Measurements from ENCODE around the gene OTUB1. TPM values are rescaled to one million over a fixed set of nuclear protein-coding genes. Genes with fewer than 3 reads are reported as not detected.

OTUB1 gene
- total and polyA plus RNA-seq, 9 of the 15 experiments (the other 6 are each of a cell fraction or from before 2014, with no cell fraction given) = 29.5 to 134 (median 66.1) TPM

DNA sequence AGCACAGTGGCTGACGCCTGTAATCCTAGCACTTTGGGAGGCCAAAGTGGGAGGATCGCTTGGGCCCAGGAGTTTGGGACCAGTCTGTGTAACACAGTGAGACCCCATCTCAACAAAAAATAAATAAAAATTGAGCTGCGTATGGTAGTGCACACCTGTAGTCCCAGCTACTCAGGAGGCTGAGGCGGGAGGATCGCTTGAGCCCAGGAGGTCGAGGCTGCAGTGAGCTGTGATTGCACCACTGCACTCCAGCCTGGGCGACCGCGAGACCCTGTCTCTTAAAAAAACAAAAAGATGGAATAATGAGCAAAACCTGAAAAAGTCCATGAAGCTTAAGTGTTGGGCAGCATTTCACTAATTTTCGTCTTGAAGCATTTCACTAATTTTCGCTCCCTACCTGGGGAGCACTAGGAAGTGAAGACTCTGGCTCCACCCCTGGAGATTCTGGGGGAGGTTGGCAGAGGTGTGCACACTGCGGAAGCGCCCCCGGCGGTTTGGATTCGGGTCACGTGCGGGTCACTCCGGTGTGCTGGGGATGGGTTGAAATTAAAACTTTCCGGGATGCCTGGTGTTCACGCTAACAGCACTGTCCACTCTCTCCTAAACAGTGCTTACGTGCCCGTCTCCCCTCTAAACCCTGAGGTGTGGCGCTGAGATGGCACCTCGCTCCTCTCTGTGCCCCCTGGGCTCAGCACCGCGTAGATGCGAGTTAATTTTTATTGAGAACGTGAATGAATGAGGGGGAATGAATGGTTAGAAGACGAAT, 48.3 kb upstream of the OTUB1 start (continued):
- TF ChIP-seq UBTF (IDR thresholded peaks at IDR 0.05; ENCODE audit: borderline replicate concordance in 1 of 2, low read depth in 2 of 2, low read length in 2 of 2) (no peak), NFE2 (IDR thresholded peaks at IDR 0.05; ENCODE audit: low read depth) (no peak), MYC (IDR thresholded peaks at IDR 0.05; ENCODE audit: low read depth, low read length) (peak; percentile 18; the same call in 1 of the 2 replicates), MYC (CRISPR knock-in tag; IDR thresholded peaks at IDR 0.05; ENCODE audit: borderline replicate concordance, low read depth) (no peak), SMARCE1 (IDR thresholded peaks at IDR 0.05) (peak; percentile 37; the same call in 1 of the 2 replicates), BHLHE40 (IDR thresholded peaks at IDR 0.05; ENCODE audit: low read length) (peak; percentile 87), DIDO1 (tag; IDR thresholded peaks at IDR 0.05; ENCODE audit: low read depth) (peak; percentile 41; the same call in 1 of the 2 replicates), GABPA (tag; conservative IDR thresholded peaks at IDR 0.05; ENCODE audit: low read depth) (peak; percentile 48; the same call in 1 of the 2 replicates), HDAC8 (tag; IDR thresholded peaks at IDR 0.05) (no peak), ZNF232 (CRISPR knock-in tag; IDR thresholded peaks at IDR 0.05) (no peak), HMG20B (CRISPR knock-in tag; IDR thresholded peaks at IDR 0.05) (no peak), ETV1 (tag; conservative IDR thresholded peaks at IDR 0.05; ENCODE audit: low read depth) (peak; percentile 34; the same call in 1 of the 2 replicates)
- TF ChIP-seq, protein P1, sequence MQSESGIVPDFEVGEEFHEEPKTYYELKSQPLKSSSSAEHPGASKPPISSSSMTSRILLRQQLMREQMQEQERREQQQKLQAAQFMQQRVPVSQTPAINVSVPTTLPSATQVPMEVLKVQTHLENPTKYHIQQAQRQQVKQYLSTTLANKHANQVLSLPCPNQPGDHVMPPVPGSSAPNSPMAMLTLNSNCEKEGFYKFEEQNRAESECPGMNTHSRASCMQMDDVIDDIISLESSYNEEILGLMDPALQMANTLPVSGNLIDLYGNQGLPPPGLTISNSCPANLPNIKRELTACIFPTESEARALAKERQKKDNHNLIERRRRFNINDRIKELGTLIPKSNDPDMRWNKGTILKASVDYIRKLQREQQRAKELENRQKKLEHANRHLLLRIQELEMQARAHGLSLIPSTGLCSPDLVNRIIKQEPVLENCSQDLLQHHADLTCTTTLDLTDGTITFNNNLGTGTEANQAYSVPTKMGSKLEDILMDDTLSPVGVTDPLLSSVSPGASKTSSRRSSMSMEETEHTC (IDR thresholded peaks at IDR 0.05) = no peak
- TF ChIP-seq, protein P2, sequence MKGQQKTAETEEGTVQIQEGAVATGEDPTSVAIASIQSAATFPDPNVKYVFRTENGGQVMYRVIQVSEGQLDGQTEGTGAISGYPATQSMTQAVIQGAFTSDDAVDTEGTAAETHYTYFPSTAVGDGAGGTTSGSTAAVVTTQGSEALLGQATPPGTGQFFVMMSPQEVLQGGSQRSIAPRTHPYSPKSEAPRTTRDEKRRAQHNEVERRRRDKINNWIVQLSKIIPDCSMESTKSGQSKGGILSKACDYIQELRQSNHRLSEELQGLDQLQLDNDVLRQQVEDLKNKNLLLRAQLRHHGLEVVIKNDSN (CRISPR knock-in tag; IDR thresholded peaks at IDR 0.05) = peak; percentile 83
- TF ChIP-seq, protein P3, sequence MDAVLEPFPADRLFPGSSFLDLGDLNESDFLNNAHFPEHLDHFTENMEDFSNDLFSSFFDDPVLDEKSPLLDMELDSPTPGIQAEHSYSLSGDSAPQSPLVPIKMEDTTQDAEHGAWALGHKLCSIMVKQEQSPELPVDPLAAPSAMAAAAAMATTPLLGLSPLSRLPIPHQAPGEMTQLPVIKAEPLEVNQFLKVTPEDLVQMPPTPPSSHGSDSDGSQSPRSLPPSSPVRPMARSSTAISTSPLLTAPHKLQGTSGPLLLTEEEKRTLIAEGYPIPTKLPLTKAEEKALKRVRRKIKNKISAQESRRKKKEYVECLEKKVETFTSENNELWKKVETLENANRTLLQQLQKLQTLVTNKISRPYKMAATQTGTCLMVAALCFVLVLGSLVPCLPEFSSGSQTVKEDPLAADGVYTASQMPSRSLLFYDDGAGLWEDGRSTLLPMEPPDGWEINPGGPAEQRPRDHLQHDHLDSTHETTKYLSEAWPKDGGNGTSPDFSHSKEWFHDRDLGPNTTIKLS (IDR thresholded peaks at IDR 0.05; ENCODE audit: borderline replicate concordance, low read depth) = 0 out of 2 replicates have a peak, but pooled peaks have one; percentile 21

Data from K562 (cell line).